HG02759 (cell line): ENCODE results near the gene TBC1D5.
A peak's percentile ranks its signal among the peaks of the same experiment; 100 is the strongest.
"Not testable (repeated sequence)": the region's sequence is repeated elsewhere in the genome, so short reads cannot be mapped to it uniquely, and the experiment has no call there.

Experiments
- ATAC-seq: cut with Tn5 transposase; IDR thresholded peaks from one replicate; pipeline ENCODE4 v1.9.1; 2021; ENCODE audit warnings: mild to moderate bottlenecking, moderate library complexity; ENCODE audit not compliant: unreplicated experiment

The TBC1D5 gene

GRCh38 chr3:17369973-17370372, 372.5 kb downstream of the TBC1D5 start:
- ATAC-seq: no peak

- no peak for ATAC-seq
Measured at GRCh38 chr3:17367171-17367570, 375.3 kb downstream of the TBC1D5 start.

- ATAC-seq: no peak
Measured at GRCh38 chr3:17360991-17361390, 381.4 kb downstream of the TBC1D5 start.

- no peak for ATAC-seq
Measured at GRCh38 chr3:17359911-17360310, 382.5 kb downstream of the TBC1D5 start.

GRCh38 chr3:17357035-17357710, 385.3 kb downstream of the TBC1D5 start:
- ATAC-seq: no peak

- ATAC-seq: no peak
Measured at GRCh38 chr3:17356585-17356984, 385.8 kb downstream of the TBC1D5 start.

- no peak for ATAC-seq
Measured at GRCh38 chr3:17355591-17355990, 386.8 kb downstream of the TBC1D5 start.

- ATAC-seq: no peak
Measured at GRCh38 chr3:17354341-17354740, 388.1 kb downstream of the TBC1D5 start.

GRCh38 chr3:17352620-17353019, 389.8 kb downstream of the TBC1D5 start:
- no peak for ATAC-seq

- ATAC-seq: not testable (repeated sequence)
Measured at GRCh38 chr3:17351193-17351592, 391.2 kb downstream of the TBC1D5 start.

GRCh38 chr3:17349093-17349492, 393.3 kb downstream of the TBC1D5 start:
- ATAC-seq: no peak

- no peak for ATAC-seq
Measured at GRCh38 chr3:17342119-17342518, 400.3 kb downstream of the TBC1D5 start.

GRCh38 chr3:17340693-17341092, 401.7 kb downstream of the TBC1D5 start:
- ATAC-seq: no peak

GRCh38 chr3:17340261-17340660, 402.2 kb downstream of the TBC1D5 start:
- no peak for ATAC-seq

GRCh38 chr3:17339132-17339575, 403.3 kb downstream of the TBC1D5 start:
- ATAC-seq: no peak

- ATAC-seq: no peak
Measured at GRCh38 chr3:17336291-17336690, 406.1 kb downstream of the TBC1D5 start.

- no peak for ATAC-seq
Measured at GRCh38 chr3:17333893-17334292, 408.5 kb downstream of the TBC1D5 start.

GRCh38 chr3:17333446-17333845, 409.0 kb downstream of the TBC1D5 start:
- no peak for ATAC-seq

GRCh38 chr3:17330660-17331059, 411.8 kb downstream of the TBC1D5 start:
- no peak for ATAC-seq

- ATAC-seq: no peak
Measured at GRCh38 chr3:17329927-17330326, 412.5 kb downstream of the TBC1D5 start.

GRCh38 chr3:17322106-17322793, 420.2 kb downstream of the TBC1D5 start:
- ATAC-seq: peak; percentile 63

GRCh38 chr3:17320266-17320665, 422.2 kb downstream of the TBC1D5 start:
- ATAC-seq: no peak
